HG02870 (cell line): ENCODE results near the gene MTF1.

Experiments used
- ATAC-seq: cut with Tn5 transposase; IDR thresholded peaks from one replicate; pipeline ENCODE4 v1.9.1; 2021; ENCODE audit warnings: mild to moderate bottlenecking, moderate library complexity; ENCODE audit not compliant: unreplicated experiment

The MTF1 gene

DNA sequence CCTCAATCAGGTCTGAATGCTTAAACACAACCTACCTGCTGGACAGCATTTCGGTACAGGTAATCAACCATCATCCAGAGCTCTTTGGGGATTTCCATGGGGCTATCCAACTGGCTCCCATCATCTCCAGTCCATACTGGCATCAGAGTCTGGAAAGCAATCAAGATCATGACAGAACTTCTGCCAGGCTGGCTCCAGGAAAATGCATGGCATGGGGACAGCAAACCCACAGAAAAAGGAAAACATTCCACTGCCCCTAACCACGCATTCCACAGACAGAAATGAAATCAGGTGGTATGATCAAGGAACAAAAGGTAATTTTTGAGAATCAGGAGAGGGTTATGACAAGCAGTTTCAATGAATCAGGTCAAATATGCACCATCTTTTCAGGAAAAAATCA lies 9.1 kb upstream of the MTF1 start:
- ATAC-seq, result no peak

DNA sequence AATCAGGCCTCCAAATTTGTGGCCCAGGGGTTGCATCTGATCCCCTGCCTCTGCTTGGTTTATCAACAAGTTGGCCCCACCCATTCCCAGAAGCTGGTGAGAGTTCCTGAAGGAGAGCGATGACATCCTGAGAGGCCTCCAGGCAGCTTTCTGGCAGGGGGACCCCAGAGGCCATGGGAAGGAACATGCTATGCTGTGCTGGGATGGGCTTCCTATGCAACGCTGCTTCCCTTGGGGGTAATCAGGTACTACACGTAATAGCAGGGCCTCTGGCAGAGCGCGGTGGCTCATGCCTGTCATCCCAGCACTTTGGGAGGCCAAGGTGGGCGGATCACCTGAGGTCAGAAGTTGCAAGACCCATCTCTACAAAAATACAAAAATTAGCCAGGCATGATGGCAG lies 8.4 kb upstream of the MTF1 start:
- no peak for ATAC-seq

DNA sequence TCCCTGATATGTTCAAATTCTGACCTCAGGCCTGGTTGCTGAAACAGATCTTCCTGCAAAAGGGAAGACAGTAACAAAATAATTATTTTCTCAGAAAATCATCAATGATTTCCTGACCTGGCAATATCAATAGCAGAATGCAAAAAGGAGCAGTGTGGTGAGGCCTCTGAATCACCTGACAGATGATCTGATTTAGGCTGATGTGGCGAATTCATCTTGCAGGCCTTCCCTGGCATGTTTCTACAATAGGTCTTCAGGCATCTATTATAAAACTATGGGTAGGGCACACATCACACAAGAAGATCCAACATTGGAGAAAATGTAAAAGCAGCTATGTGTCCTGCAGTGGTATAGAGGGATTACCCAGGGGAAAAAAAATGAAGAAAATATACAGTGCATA lies 7.1 kb upstream of the MTF1 start:
- no peak for ATAC-seq

DNA sequence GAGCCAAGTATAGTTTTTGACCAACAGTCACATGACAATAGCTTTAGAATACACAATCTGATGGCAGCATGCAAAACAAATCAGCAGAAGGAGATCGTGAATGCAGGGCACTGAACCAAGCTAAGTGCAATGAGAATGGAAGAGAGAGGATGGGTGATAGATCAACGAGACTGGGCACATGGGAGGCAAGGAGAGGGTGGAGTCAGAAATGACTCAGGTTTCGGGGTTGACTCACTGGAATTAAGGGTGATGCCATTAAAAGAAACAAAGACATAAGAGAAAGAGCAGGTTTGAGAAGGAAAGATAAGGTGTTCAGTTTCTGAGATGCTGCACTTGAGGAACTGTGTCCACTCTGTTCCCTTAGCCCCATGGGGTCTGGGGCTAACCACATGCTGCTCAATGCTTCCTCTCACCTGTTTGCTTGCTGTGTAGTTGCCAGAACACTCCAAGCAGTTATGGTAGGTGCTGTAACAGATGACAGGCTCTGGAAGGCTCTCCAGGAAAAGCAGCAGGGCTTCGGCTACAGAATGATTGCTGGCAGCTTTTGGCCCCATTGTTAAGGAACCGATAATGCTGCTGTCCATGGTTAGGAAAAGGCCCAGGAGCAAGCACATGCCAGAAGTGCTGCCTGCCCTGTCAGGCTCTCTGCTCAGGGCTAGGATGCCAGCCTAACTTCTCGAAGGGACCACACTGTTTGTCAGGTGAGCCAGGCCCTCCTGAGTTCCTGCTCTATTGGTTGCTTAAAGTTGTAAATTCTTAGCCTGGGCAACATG lies 6.1 kb upstream of the MTF1 start:
- ATAC-seq, result no peak

- ATAC-seq, result no peak
These were observed 2.9 kb upstream of the MTF1 start for GRCh38 chr1:37862330-37862729.

- ATAC-seq, result no peak
These were observed 1.8 kb upstream of the MTF1 start for GRCh38 chr1:37861151-37861550.

DNA sequence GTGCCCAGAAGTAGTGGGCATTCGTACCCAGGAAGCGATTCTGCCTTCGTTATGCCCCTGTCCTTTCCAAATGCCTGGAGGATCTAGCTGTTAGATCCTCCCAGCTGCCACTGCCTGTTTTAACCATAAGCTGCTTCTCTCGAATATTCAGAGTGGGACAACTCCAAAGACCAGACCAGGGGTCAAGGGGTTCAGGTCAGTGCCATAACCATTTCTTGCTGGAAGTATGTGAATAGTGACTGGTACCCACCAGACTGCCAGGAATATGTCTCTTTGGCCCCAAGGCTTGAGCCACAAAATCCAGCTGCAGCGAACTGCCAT lies 914 bp upstream of the MTF1 start:
- no peak for ATAC-seq

GRCh38 chr1:37858931-37859506 lies 373 bp downstream of the MTF1 start:
- ATAC-seq, result no peak

GRCh38 chr1:37854406-37854805 lies 5.0 kb downstream of the MTF1 start:
- no peak for ATAC-seq

DNA sequence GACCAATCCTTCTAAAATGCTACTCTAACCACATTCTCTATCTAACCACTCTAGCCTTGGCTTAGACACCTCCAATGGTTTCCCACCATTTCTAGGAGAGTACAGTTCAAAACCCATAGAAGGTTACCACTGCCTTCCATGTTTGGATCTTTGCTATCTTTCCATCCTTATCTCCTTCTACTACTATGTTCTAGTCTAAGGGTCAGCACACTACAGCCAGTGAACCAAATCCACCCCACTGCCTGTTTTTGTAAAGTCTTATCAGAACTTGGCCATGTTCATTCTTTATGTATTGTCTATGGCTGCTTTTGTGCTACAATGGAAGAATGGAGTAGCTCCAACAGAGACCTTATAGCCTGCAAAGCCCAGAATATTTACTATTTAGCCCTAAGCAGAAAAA lies 6.2 kb downstream of the MTF1 start:
- ATAC-seq, result no peak

DNA sequence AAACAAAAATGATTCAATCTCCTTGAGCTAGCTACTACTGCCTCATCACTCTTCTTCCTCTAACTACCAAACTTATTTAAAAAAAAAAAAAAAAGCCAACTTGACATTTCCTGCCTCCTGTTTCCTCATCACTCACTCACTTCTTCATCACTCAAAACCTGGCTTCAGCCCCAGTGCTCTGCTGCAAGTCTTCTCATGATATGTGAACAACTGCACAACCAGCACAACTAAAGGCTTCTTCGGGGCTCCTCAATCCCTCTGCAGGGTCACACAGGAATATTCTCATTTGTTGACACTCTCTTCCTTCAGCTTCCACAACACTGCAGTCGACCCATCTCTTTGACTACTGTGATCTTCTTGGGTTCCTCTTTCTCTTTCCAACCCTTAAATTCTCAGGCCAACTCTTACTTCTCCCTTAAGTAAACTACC lies 7.6 kb downstream of the MTF1 start:
- ATAC-seq, result no peak

GRCh38 chr1:37851262-37851661 lies 8.1 kb downstream of the MTF1 start:
- no peak for ATAC-seq

GRCh38 chr1:37850352-37850955 lies 8.9 kb downstream of the MTF1 start:
- no peak for ATAC-seq

DNA sequence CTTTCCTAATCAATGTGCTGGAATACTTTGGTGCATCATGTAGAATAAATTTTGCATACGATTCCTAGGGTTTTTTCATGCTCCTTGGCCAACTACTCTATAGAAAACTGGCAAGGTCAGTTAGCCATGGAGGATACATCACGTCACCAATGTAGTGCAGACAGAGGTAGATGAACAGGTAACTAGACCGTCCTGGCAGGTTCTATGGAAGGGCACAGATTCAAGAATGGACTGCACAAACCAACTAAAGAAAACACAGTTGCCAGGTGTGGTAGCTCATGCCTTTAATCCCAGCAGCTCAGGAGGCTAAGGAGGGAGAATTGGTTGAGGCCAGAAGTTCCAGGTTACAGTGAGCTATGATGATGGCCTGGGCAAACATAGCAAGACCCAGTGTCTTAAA lies 9.9 kb downstream of the MTF1 start:
- ATAC-seq, result no peak

DNA sequence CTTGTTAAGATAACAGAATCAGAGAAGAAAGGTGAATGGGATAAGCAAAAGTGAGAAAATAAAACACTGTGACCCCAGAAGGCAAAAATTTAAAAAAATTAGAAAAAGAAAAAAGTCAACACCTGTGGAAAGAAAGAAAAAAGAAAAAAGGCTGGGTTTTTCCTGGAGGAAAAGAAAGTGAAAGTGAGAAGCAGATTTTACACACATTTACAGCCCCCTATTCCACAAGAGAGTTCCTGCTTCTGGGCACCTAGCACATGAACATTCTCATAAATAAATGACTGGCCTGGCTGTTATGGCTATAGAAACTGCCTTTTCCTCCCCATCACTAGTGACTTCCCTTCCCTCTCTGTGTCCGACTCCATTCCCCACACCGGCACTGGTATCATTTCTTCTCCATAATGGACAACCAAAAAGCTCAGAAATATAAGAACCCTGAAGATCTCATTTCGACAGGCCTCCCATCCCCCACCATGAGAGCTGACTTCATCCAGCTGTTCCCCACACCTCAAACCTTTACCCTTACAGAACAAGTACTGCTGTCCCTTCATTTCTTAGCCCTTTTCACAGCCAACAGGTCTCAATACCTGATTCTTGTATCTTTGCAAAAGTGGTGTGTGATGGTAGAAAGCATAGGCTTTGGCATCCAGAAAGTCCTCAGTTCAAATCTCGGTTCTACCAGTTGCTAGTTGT lies 12.6 kb downstream of the MTF1 start:
- ATAC-seq, result no peak

DNA sequence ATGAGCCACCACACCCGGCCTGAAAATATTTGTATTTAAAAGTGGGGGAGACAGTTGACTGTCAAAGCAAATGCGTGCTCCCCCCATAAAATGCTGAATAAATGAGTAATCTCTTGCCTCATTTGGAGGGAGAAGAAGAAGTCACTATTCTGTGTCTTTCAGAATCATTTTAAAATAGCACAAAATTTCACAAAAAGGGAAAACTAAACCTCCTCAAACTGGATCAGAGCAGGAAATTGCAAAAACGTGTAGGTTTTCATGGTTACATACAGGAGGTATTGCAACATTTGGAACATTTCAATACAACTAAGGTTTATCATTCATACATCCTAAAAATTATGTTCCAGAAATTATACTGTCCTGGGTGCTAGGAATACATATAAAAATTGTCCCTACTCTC lies 13.6 kb downstream of the MTF1 start:
- ATAC-seq, result no peak

GRCh38 chr1:37845049-37845646 lies 14.2 kb downstream of the MTF1 start:
- no peak for ATAC-seq

GRCh38 chr1:37844536-37844935 lies 14.9 kb downstream of the MTF1 start:
- ATAC-seq, result no peak

DNA sequence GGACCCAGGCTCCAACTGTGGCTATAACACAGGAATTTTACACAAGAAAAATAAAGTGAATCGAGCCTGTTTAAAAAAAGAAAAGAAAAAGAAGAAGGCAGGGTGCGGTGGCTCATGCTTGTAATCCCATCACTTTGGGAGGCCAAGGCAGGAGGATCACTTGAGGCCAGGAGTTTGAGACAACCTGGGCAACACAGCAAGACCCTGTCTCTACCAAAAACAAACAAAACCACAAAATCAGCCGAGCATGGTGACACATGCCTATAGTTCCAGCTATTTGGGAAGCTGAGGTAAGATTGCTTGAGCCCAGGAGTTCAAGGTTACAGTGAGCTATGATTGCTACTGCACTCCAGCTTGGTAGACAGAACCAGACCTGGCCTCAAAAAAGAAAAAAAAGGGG lies 17.7 kb downstream of the MTF1 start:
- ATAC-seq, result no peak

GRCh38 chr1:37840711-37841110 lies 18.7 kb downstream of the MTF1 start:
- no peak for ATAC-seq

DNA sequence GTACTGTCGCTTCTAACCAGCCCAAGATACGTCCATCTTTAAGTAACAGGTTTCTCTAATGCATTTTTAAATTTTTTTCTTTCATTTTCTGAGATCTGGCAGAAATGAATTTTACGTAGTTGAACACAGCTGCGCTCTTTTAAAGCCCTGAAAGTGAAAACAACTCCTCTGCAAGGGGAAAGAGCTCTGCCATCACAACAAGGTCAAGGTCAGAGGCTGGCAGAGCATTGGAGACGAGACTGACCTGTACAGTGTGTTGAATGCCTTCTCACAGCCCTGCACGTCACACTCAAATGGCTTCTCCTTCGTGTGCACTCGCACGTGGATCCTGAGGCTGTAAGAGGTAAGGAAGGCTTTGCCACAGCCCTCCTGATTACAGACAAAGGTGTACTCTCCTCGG lies 19.7 kb downstream of the MTF1 start:
- ATAC-seq, result no peak

DNA sequence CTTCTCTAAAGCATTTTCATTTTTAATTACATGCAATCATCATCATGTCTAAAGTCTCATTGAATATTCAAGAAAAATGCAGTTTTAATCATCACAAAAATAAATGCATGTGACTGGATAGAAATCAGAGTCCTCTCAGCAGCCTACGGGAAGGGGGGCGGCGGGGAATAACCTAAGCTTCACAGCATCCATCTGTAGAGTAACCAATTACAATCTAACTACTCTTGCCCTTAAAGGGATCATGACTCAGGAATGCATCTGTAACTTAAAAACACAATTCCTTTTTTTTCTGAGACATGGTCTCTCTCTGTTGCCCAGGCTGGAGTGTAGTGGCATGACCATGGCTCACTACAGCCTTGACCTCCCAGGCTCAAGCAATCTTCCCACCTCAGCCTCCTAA lies 22.6 kb downstream of the MTF1 start:
- ATAC-seq, result no peak
